GM18511 (cell line): ENCODE measurements around the gene KCNMA1.

ENCODE experiments used
- ATAC-seq: cut with Tn5 transposase; IDR thresholded peaks from one replicate; pipeline ENCODE4 v1.9.1; 2021; ENCODE audit warnings: mild to moderate bottlenecking, moderate library complexity; ENCODE audit not compliant: unreplicated experiment

The KCNMA1 gene

GRCh38 chr10:77635402-77636227, 2.0 kb downstream of the KCNMA1 start:
- ATAC-seq, result no peak

DNA sequence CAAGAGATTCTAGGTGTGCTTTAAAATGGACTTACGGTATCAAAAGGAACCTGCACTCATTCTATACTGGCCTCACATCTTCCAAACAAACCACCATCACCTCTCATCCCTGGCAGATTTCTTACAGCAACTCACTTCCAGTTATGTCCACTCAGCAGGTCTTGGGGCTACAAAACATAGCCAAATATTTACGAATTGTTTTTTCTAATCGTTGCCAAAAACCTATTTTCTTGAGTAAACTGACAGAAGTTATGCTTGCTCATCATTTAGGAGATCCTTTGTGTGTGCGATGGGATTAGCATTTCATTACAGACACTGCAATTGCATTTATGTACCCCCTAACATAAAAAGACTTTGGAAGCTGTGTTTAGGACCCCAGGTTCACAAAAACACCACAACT, 2.7 kb downstream of the KCNMA1 start:
- no peak for ATAC-seq

- ATAC-seq, result no peak
These were observed 4.2 kb downstream of the KCNMA1 start for GRCh38 chr10:77633376-77633775.

DNA sequence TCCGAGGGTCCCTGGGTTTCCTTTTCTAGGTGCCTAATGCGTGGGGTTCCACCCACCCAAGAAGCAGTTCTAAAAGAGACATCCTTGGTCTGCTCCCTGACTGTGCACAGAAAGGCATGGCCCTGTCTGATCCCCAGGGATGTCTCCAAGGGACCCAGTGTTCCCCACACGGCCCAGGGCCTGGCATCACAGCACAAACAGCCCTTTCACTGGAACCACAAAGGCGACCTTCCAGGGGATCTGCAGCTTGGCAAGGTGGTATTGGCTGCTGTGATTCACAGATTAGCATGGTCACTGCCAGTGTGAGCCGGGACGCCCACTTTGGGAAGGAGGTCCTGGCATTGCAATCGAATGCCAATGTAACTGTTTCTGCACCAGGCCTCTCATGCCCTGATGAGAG, 6.4 kb downstream of the KCNMA1 start:
- ATAC-seq, result no peak

DNA sequence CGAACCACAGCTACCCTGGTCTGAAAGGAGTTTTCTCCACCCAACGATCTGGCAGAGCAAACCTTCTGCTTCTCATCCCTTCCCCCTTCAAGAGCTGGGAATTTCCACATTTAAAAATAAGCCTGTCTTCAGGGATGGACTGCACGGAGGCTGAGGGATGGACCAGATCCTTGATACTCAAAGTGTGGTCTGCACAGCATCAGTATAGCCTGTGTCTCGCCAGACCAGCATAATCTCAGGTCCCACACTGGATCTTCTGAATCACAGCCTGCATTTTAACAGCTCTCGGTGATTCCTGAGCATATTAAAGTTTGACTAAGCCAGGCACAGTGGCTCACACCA, 7.1 kb downstream of the KCNMA1 start:
- no peak for ATAC-seq

- no peak for ATAC-seq
These were observed 7.7 kb downstream of the KCNMA1 start for GRCh38 chr10:77629775-77630506.

GRCh38 chr10:77628906-77629730, 8.5 kb downstream of the KCNMA1 start:
- ATAC-seq, result no peak

GRCh38 chr10:77626266-77626935, 11.2 kb downstream of the KCNMA1 start:
- ATAC-seq, result no peak

- ATAC-seq, result peak; percentile 48
These were observed 12.2 kb downstream of the KCNMA1 start for GRCh38 chr10:77625379-77625778.

- peak; percentile 79 for ATAC-seq
These were observed 14.7 kb downstream of the KCNMA1 start for GRCh38 chr10:77622889-77623291.

GRCh38 chr10:77620731-77621130, 16.9 kb downstream of the KCNMA1 start:
- no peak for ATAC-seq

- no peak for ATAC-seq
These were observed 17.5 kb downstream of the KCNMA1 start for GRCh38 chr10:77619964-77620703.

DNA sequence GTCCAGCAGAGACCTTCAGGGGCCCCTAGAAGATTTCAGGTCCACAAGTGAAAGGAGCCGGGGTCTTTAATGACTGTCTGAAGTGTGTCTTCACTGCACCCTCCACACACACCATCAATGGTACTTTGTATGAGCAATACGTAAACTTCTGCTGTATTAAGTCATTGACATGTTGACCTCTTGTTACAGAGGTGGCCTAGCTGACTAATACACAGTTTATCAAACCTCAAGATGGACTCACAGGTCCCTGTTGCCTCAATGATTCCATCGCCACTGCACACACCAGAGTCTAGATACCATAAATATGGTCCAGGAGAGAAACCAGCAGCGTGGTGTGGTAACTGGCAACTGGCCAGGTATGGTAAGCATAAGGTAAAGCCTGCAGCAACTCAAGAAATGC, 19.5 kb downstream of the KCNMA1 start:
- ATAC-seq, result no peak

DNA sequence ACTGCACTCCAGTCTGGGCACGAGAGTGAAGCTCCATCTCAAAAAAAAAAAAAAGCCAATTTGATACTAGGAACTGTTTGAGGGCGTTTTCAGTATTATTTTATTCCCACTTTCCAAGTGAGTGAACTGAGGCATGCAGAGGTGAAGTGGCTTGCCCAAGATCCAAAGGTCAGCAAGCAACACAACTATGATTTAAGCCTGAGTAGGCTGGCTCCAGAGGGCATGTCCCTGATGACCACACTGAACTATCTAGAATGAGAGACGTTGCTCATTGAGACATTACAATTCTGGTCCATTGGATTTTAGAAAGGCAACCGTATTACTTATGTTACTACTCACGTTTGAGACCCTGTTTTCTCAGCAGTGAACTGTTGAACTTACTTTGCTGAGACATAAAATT, 20.8 kb downstream of the KCNMA1 start:
- ATAC-seq, result no peak

DNA sequence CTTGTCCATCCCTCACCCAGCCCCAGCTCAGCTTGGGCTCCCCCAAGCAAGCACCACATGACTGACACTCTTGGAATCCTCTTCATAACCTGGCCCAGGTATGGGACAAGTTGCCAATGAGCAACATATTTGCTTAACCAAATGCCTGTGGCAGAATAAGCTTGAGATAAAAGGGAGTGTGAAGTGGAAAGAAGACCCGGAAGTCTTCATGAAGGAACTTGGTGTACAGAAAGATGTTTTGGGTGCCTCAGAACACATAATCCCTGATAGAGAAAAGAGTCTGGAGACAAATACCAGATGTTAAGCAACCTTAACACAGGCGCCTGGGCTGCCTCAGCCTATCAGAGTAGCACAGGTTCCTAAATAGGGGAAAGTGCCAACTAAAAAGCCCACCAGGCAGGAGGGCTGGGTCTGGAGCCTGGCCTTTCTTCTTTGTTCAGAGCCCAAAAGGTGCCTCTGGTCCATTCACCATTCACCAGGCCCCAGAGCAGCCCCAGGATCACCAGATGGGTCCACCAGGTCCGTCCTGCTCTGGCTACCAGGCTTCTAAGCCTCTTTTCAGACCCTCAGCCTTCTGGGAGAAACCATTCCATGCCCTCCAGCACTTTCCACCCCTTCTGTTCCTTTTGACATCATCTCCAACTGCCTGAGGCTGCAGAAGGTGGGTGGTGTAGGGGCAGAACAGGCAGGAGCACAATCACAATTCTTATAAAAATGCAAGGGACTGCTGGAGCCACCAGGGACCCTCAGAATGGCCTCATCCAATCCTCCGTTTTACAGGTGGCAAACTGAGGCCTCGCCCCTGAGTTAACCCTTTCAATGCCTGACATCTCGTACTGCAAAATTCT, 22.6 kb downstream of the KCNMA1 start:
- no peak for ATAC-seq

- peak; percentile 57 for ATAC-seq
These were observed 24.0 kb downstream of the KCNMA1 start for GRCh38 chr10:77613476-77614130.

DNA sequence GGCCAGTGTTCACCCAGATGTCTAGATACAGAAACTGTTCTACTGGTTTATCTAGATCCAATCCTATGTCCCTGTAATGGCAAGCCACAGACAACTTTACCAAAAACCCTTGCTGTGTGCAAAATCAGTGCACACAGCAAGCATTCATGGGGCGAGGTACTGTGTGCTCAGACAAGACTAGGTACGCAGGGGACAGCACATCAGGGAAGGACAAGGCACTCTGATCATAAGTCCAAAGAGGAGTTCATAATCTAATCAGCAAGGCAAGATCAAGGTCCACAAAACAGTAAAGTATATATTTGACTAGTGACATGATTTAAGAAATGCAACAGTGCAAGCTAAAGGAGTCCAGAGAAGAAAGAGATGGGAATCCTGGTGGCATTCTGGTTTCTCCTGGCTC, 25.9 kb downstream of the KCNMA1 start:
- ATAC-seq, result no peak

DNA sequence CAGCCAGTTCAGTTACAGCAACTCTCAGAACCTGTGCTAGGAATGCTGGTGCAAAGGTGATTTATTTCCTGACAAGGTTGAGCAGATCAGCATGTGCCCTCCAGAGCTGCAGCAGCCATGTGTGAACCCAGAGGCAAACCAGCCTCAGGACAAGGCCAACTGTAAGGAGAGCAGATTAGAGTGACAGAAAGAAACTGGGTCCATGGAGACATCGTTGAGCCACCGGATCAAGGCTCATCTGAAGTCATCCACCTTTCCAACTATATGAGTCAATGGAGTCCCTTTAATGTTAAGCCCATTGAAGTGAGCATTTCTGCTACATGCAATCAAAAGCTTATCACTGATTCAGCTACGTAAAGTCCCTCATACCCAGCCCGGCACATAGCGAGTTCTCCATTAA, 26.4 kb downstream of the KCNMA1 start:
- no peak for ATAC-seq

- ATAC-seq, result no peak
These were observed 27.8 kb downstream of the KCNMA1 start for GRCh38 chr10:77609781-77610272.
